Effector CD4-positive, alpha-beta T cell (primary cell): Measurements from ENCODE around the gene ACTMAP.
A peak's percentile ranks its signal among the peaks of the same experiment; 100 is the strongest.
"Not testable (repeated sequence)": the region's sequence is repeated elsewhere in the genome, so short reads cannot be mapped to it uniquely, and the experiment has no call there.

Experiments used
- DNase-seq: peaks from one replicate; pipeline ENCODE4 v3.0.0-alpha.2; 2020

ACTMAP gene

GRCh38 chr19:40775632-40776022 is 25.4 kb upstream of the ACTMAP start:
- no peak for DNase-seq

- no peak for DNase-seq
Measured at GRCh38 chr19:40774916-40775631, 24.8 kb upstream of the ACTMAP start, which contains the start of gene MIA. MIA (plus strand) TSS chr19:40775521; CDS start chr19:40775543, 22 bp downstream.

GRCh38 chr19:40771101-40771862 is 21.0 kb upstream of the ACTMAP start:
- not testable (repeated sequence) for DNase-seq

GRCh38 chr19:40768869-40769268 is 18.6 kb upstream of the ACTMAP start:
- no peak for DNase-seq

GRCh38 chr19:40766385-40766784 is 16.1 kb upstream of the ACTMAP start:
- not testable (repeated sequence) for DNase-seq

GRCh38 chr19:40763963-40764362 is 13.7 kb upstream of the ACTMAP start:
- DNase-seq, result no peak

- DNase-seq, result no peak
Measured at GRCh38 chr19:40763526-40763925, 13.2 kb upstream of the ACTMAP start.

GRCh38 chr19:40762754-40763470 is 12.6 kb upstream of the ACTMAP start:
- no peak for DNase-seq

GRCh38 chr19:40759352-40759751 is 9.1 kb upstream of the ACTMAP start:
- no peak for DNase-seq

- DNase-seq, result no peak
Measured at GRCh38 chr19:40758491-40758890, 8.2 kb upstream of the ACTMAP start.

GRCh38 chr19:40756502-40757110 is 6.3 kb upstream of the ACTMAP start:
- DNase-seq, result no peak

GRCh38 chr19:40755791-40756190 is 5.5 kb upstream of the ACTMAP start:
- DNase-seq, result no peak

GRCh38 chr19:40755248-40755624 is 5.0 kb upstream of the ACTMAP start:
- DNase-seq, result no peak

- no peak for DNase-seq
Measured at GRCh38 chr19:40754611-40755247, 4.5 kb upstream of the ACTMAP start.

GRCh38 chr19:40752257-40752781 is 2.0 kb upstream of the ACTMAP start:
- DNase-seq, result no peak

GRCh38 chr19:40750874-40751537 is 729 bp upstream of the ACTMAP start, which contains the start of gene SNRPA:
SNRPA (plus strand) TSS chr19:40751203; CDS start chr19:40751409, 206 bp downstream.
- DNase-seq, result peak; percentile 94

- DNase-seq, result no peak
Measured at GRCh38 chr19:40747536-40747935, 2.7 kb downstream of the ACTMAP start.

- DNase-seq, result no peak
Measured at GRCh38 chr19:40745402-40745780, 4.9 kb downstream of the ACTMAP start.

GRCh38 chr19:40744554-40745401 is 5.5 kb downstream of the ACTMAP start:
- no peak for DNase-seq

GRCh38 chr19:40743926-40744325 is 6.4 kb downstream of the ACTMAP start:
- no peak for DNase-seq

- no peak for DNase-seq
Measured at GRCh38 chr19:40742886-40743285, 7.4 kb downstream of the ACTMAP start.
